NT2/D1 (cell line): Measurements from ENCODE around the gene BACE2.

Experiments used
- DNase-seq: peaks from one replicate; pipeline ENCODE4 v3.0.0-alpha.2; 2011; ENCODE audit warnings: low read depth, low spot score
- H3K27me3 ChIP-seq: 2 replicates; pipeline ENCODE4 v1.6.0; 2011; ENCODE audit warnings: mild to moderate bottlenecking; ENCODE audit not compliant: insufficient read length, insufficient read depth
- H3K36me3 ChIP-seq: 2 replicates; pipeline ENCODE4 v1.6.1; 2011; ENCODE audit warnings: mild to moderate bottlenecking, low read length, mixed read lengths; ENCODE audit not compliant: insufficient read depth, insufficient read length
- H3K4me1 ChIP-seq: 2 replicates; pipeline ENCODE4 v1.5.1; 2011; ENCODE audit not compliant: insufficient read depth, insufficient read length
- H3K4me3 ChIP-seq: 2 replicates; pipeline ENCODE4 v1.5.1; 2011; ENCODE audit warnings: low read depth; ENCODE audit not compliant: insufficient read length
- H3K9ac ChIP-seq: 2 replicates; pipeline ENCODE4 v1.6.0; 2011; ENCODE audit warnings: low read depth; ENCODE audit not compliant: insufficient read length
- H3K9me3 ChIP-seq: 2 replicates; pipeline ENCODE4 v1.5.1; 2011; ENCODE audit warnings: mild to moderate bottlenecking, low read length; ENCODE audit not compliant: insufficient read depth
- SUZ12 ChIP-seq: IDR thresholded peaks from 2 replicates; pipeline ENCODE4 v1.6.1; 2011; ENCODE audit not compliant: insufficient read length, insufficient read depth; ENCODE audit errors: extremely low read depth
- YY1 ChIP-seq: IDR thresholded peaks from 2 replicates; pipeline ENCODE4 v1.6.1; 2011; ENCODE audit not compliant: insufficient read length, insufficient read depth
- ZNF274 ChIP-seq: IDR thresholded peaks from 2 replicates; pipeline ENCODE4 v1.6.1; 2011; ENCODE audit warnings: mild to moderate bottlenecking, low read depth, low read length

Gene BACE2

DNA sequence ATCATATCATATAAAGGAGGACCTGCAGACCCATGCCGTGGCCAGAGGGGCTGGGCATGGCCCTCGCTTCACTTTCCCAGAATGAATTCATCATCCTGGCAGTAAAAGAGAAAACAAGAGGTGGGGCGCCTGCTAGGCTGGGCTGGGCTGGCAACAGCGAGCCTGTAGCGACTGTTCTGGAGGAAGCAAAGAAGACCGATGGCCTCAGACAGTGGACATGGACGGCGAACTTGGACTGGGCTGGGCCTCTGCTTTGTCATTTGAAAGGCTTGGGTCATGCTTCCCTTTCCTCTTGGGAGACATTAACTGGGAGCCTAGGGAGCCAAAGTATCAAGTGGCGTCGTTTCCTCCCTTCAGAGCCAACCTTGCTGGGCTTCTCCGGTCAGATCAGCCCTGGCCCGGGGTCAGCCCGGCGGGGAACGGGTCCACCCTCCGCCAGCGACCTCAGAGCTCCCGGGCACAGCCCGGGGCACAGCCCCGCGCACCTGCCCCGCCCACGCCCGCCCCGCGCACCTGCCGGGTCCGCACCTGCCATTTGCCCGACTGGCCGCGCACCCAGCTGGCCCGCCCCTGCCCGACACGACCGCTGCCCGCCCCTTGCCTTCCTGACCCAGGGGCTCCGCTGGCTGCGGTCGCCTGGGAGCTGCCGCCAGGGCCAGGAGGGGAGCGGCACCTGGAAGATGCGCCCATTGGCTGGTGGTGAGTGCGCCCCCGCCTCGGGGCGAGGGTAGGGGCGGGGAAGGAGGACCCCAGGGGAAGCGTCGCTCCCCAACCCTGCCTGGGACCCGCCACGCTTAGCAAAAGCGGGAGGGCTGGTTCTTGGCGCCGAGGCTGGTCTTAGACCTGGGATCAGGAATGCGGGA lies 148.5 kb downstream of the BACE2 start, which contains the start of gene FAM3B:
Gene FAM3B, plus strand, starts transcription at position 602 of the 863 bp plus-strand sequence. Its CDS starts 79 bp downstream, at position 681.
- H3K27me3 ChIP-seq: peaks cover 47% of the 10 kb centered on the region
- peak within 1 kb of the TSS; percentile 54 for H3K4me3 ChIP-seq
- H3K4me1 ChIP-seq: peaks cover 6% of the 10 kb centered on the region
- no peak for TF ChIP-seq YY1
- TF ChIP-seq SUZ12: no peak
- no peak for TF ChIP-seq ZNF274
- H3K36me3 ChIP-seq: no peaks in the 10 kb centered on the region
- no peaks in the 10 kb centered on the region for H3K9me3 ChIP-seq
- peak within 1 kb of the TSS; percentile 57 for H3K9ac ChIP-seq
- peak; percentile 18 for DNase-seq

DNA sequence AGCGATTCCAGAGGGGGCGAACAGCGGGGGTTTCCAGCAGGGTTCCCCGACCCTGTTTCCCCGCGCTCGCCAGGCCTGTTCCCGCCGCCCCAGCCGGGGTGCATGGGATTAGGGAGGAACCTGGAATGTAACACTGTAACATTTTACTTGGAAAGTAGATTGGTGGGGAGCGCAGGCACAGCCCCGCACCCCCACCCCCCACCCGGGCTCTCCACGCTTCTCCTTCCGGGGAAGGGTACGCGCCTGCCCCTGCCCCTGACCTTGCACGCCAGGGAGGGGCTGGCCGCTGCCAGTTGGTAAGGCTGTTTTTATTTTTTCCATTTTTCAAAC lies 149.1 kb downstream of the BACE2 start:
- Histone ChIP-seq H3K4me3 (peak overlapping the region; percentile 54), H3K4me1 (peaks cover 6% of the 10 kb centered on the region), H3K9ac (peak overlapping the region; percentile 57), H3K27me3 (peaks cover 47% of the 10 kb centered on the region), H3K9me3 (no peaks in the 10 kb centered on the region), H3K36me3 (no peaks in the 10 kb centered on the region)
- no peak for DNase-seq
- TF ChIP-seq ZNF274 (no peak), YY1 (no peak), SUZ12 (peak; percentile 63)

DNA sequence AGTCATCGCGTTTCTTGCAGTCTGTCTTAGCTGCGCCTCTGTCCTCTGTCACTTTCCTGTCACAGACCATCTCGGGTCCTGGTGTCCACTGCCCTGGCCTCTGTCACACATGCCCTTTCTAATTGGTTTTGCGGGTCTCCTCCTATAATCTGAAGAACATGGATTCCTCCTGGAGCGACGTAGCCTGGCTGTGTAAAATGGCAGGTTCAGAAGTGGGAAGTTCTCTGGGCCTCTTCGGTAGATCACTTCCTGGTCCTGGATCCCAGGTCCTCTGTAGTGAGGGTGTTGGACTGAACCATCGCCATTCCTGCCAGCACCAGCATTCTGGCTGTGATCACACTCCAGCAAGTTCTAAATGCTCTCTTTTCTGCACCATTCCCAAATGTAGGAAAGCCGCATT lies 149.5 kb downstream of the BACE2 start:
- Histone ChIP-seq H3K36me3 (no peaks in the 10 kb centered on the region), H3K4me1 (peaks cover 7% of the 10 kb centered on the region), H3K4me3 (peak overlapping the region; percentile 54), H3K9ac (peak overlapping the region; percentile 13), H3K9me3 (no peaks in the 10 kb centered on the region), H3K27me3 (peaks cover 47% of the 10 kb centered on the region)
- DNase-seq: no peak
- TF ChIP-seq ZNF274: no peak
- no peak for TF ChIP-seq SUZ12
- no peak for TF ChIP-seq YY1

DNA sequence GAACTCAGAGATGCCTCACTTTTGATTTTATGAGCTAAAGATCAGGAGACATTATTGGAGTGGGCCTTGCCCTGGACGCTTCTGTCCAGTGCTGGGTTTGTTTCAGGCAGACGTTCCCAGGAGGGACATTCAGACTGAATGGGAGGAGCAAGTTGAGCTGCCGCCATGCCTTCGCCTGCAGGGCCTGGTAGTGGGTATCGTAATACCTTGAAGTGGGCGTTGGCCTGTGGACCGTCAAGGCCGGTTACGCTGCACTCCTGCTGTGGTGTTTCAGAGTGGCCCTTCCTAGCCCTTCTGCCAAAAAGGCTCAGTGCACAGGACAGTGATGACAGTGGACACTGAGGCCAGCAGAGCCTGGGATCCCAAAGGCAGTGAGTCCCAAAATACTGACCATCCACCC lies 150.3 kb downstream of the BACE2 start:
- TF ChIP-seq YY1 (no peak), ZNF274 (no peak), SUZ12 (no peak)
- DNase-seq: no peak

DNA sequence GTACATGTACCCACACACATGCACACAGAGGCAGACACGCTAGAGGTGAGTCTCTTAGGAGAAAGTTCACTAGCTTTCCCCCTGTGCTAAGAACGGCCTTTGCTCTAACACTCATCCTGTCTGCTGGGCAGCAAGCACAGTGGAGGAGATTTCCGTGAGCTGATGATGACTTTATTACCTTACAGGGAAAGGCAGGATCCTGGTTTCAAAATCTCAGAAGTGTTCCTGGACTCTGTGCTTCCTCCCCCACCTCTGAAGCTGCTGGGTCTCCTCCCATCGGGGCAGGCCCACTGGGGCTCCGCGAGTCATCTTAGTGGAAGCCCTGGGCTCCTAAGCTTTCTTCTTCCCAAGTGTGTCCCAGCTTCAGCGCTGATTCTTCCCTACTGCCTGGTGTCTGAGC lies 151.3 kb downstream of the BACE2 start:
- DNase-seq: no peak
- Histone ChIP-seq H3K4me1 (peaks cover 14% of the 10 kb centered on the region), H3K4me3 (no peak overlapping the region), H3K9me3 (no peaks in the 10 kb centered on the region), H3K36me3 (no peaks in the 10 kb centered on the region), H3K9ac (no peak overlapping the region), H3K27me3 (peaks cover 43% of the 10 kb centered on the region)
- no peak for TF ChIP-seq SUZ12
- TF ChIP-seq YY1: no peak
- no peak for TF ChIP-seq ZNF274

More for the DNA sequence above, 150.3 kb downstream of the BACE2 start:
- no peak overlapping the region for H3K9ac ChIP-seq
- peaks cover 14% of the 10 kb centered on the region for H3K4me1 ChIP-seq
- H3K27me3 ChIP-seq: peaks cover 43% of the 10 kb centered on the region
- H3K9me3 ChIP-seq: no peaks in the 10 kb centered on the region
- H3K36me3 ChIP-seq: no peaks in the 10 kb centered on the region
- H3K4me3 ChIP-seq: no peak overlapping the region

DNA sequence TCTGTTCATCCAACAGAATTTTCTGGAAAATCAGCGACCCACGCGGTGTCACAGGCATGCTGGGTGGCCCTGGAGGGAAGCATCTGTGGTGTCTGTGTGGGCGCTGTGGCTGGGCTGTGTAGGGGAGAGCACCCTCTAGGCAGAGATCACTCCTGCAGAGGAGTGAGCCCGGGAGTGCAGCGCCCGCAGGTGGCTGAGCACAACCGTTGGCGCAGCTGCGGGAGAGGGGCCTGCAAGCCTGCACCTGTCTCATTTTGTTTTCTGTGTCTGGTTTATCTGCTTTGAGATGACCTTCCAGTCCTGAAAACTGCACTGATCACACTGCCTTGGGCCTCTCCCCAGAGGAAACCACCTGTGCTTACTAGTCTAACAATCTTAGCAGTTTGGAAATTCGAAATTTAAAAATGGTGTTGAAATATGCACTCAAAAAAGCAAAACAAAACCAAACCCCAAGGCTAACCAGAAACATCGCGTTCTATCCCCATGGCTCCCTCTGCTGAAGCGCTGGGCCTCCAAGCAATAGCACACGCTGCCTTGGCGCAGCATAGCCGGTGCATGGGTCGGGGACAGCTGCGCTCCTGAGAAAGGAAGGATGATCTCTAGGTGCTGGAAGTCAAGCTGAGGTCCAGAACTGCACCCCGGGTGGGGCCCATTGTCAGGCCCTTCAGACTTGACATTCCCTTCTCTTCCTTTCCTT lies 153.4 kb downstream of the BACE2 start:
- H3K4me1 ChIP-seq: peaks cover 14% of the 10 kb centered on the region
- no peaks in the 10 kb centered on the region for H3K9me3 ChIP-seq
- H3K9ac ChIP-seq: no peak overlapping the region
- TF ChIP-seq YY1 (no peak), SUZ12 (no peak), ZNF274 (no peak)
- no peaks in the 10 kb centered on the region for H3K36me3 ChIP-seq
- no peak for DNase-seq
- no peak overlapping the region for H3K4me3 ChIP-seq
- peaks cover 25% of the 10 kb centered on the region for H3K27me3 ChIP-seq

DNA sequence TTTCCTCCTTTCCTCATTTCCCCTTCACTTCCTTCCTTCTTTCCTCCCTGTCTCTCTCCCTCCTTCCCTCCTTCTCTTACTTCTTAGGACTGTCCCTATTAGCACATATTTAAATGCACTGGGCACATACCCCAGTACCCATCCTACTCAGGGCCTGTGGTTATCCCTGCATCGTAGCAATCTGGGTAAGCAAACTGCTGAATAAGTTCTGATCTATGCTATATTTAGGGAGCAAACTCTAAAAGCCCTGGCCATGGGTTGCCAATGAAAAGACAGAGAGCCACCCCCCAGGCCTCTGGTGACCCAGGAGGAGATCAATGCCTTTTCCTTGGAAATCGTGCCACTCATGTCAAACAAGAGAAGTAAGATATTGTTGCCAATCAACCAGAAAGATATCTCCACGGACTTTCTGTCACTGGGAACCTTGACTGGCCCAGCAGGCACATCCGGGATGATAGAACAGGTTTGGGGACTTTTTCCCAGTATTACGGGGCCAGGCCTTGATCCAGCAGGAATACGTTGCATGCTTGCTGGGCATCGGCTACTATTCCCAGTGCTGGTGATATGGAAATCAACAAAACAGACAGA lies 154.0 kb downstream of the BACE2 start:
- Histone ChIP-seq H3K4me3 (no peak overlapping the region), H3K4me1 (peaks cover 14% of the 10 kb centered on the region), H3K36me3 (no peaks in the 10 kb centered on the region), H3K27me3 (peaks cover 19% of the 10 kb centered on the region), H3K9me3 (no peaks in the 10 kb centered on the region), H3K9ac (no peak overlapping the region)
- no peak for TF ChIP-seq YY1
- TF ChIP-seq ZNF274: no peak
- DNase-seq: no peak
